ENCODE results near the gene BEST1. TPM values are rescaled to one million over a fixed set of nuclear protein-coding genes. Genes with fewer than 3 reads are reported as not detected.

Gene BEST1
- polyA plus RNA-seq, 1 donor from 2014 or later, result 6.4 TPM

DNA sequence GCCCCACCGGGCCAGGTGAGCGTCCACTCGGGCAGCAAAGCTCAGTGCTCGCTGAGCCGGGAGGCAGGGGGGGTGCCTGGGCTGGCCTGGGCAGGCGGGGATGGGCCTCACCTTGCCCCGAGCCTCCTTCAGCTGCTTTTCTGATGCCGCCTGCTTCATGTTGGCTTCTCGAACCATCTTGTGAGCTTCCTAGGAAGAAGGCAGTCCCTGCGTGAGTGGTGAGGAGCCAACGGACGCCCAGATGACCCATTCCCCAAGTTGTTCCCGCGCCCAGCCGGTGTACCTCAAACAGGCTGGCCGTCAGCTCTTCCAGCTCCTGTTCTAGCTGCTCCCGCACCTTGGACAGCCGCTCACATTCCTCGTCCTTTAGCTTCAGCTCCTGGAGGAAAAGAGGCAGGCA is 42.9 kb upstream of the BEST1 start:
- TF ChIP-seq, protein P1, sequence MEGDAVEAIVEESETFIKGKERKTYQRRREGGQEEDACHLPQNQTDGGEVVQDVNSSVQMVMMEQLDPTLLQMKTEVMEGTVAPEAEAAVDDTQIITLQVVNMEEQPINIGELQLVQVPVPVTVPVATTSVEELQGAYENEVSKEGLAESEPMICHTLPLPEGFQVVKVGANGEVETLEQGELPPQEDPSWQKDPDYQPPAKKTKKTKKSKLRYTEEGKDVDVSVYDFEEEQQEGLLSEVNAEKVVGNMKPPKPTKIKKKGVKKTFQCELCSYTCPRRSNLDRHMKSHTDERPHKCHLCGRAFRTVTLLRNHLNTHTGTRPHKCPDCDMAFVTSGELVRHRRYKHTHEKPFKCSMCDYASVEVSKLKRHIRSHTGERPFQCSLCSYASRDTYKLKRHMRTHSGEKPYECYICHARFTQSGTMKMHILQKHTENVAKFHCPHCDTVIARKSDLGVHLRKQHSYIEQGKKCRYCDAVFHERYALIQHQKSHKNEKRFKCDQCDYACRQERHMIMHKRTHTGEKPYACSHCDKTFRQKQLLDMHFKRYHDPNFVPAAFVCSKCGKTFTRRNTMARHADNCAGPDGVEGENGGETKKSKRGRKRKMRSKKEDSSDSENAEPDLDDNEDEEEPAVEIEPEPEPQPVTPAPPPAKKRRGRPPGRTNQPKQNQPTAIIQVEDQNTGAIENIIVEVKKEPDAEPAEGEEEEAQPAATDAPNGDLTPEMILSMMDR (IDR thresholded peaks at IDR 0.05; ENCODE audit: poor library complexity, severe bottlenecking), result no peak
- TF ChIP-seq RAD21 (conservative IDR thresholded peaks at IDR 0.05), result no peak
- TF ChIP-seq EP300 (conservative IDR thresholded peaks at IDR 0.05; ENCODE audit: poor library complexity, severe bottlenecking), result no peak
- TF ChIP-seq POLR2AphosphoS5 (IDR thresholded peaks at IDR 0.05), result no peak
- TF ChIP-seq MXI1 (conservative IDR thresholded peaks at IDR 0.05; ENCODE audit: poor library complexity, severe bottlenecking), result no peak
- TF ChIP-seq, protein P2, sequence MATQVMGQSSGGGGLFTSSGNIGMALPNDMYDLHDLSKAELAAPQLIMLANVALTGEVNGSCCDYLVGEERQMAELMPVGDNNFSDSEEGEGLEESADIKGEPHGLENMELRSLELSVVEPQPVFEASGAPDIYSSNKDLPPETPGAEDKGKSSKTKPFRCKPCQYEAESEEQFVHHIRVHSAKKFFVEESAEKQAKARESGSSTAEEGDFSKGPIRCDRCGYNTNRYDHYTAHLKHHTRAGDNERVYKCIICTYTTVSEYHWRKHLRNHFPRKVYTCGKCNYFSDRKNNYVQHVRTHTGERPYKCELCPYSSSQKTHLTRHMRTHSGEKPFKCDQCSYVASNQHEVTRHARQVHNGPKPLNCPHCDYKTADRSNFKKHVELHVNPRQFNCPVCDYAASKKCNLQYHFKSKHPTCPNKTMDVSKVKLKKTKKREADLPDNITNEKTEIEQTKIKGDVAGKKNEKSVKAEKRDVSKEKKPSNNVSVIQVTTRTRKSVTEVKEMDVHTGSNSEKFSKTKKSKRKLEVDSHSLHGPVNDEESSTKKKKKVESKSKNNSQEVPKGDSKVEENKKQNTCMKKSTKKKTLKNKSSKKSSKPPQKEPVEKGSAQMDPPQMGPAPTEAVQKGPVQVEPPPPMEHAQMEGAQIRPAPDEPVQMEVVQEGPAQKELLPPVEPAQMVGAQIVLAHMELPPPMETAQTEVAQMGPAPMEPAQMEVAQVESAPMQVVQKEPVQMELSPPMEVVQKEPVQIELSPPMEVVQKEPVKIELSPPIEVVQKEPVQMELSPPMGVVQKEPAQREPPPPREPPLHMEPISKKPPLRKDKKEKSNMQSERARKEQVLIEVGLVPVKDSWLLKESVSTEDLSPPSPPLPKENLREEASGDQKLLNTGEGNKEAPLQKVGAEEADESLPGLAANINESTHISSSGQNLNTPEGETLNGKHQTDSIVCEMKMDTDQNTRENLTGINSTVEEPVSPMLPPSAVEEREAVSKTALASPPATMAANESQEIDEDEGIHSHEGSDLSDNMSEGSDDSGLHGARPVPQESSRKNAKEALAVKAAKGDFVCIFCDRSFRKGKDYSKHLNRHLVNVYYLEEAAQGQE (IDR thresholded peaks at IDR 0.05; ENCODE audit: borderline replicate concordance), result no peak
- no peak for TF ChIP-seq TAF1 (IDR thresholded peaks at IDR 0.05; ENCODE audit: low read depth)
- no peak for TF ChIP-seq EZH2 (IDR thresholded peaks at IDR 0.05; ENCODE audit: borderline replicate concordance, insufficient read depth, low read length, poor library complexity, severe bottlenecking)
- TF ChIP-seq SMC3 (conservative IDR thresholded peaks at IDR 0.05; ENCODE audit: poor library complexity), result no peak
- Histone ChIP-seq H3K27me3 (ENCODE audit: insufficient read depth, low read depth, low read length) (no peaks in the 10 kb centered on the region), H3K9me3 (ENCODE audit: low read length) (no peaks in the 10 kb centered on the region), H2AFZ (ENCODE audit: low read depth, low read length) (no peak overlapping the region), H4K20me1 (ENCODE audit: insufficient read depth) (no peaks in the 10 kb centered on the region), H3K9me2 (ENCODE audit: insufficient read depth, low read length) (no peaks in the 10 kb centered on the region), H3K27ac (ENCODE audit: low read length) (no peak overlapping the region), H3K4me2 (ENCODE audit: low read length) (no peak overlapping the region), H3K79me2 (replicated peaks; ENCODE audit: insufficient read depth, low read length) (no peaks in the 10 kb centered on the region), H3K4me3 (ENCODE audit: low read length) (no peak overlapping the region), H3K36me3 (ENCODE audit: insufficient read depth, low read length) (no peaks in the 10 kb centered on the region), H3K9ac (ENCODE audit: low read length) (no peak overlapping the region), H3F3A (ENCODE audit: insufficient read depth, low read length, poor library complexity, severe bottlenecking) (no peaks in the 10 kb centered on the region)

DNA sequence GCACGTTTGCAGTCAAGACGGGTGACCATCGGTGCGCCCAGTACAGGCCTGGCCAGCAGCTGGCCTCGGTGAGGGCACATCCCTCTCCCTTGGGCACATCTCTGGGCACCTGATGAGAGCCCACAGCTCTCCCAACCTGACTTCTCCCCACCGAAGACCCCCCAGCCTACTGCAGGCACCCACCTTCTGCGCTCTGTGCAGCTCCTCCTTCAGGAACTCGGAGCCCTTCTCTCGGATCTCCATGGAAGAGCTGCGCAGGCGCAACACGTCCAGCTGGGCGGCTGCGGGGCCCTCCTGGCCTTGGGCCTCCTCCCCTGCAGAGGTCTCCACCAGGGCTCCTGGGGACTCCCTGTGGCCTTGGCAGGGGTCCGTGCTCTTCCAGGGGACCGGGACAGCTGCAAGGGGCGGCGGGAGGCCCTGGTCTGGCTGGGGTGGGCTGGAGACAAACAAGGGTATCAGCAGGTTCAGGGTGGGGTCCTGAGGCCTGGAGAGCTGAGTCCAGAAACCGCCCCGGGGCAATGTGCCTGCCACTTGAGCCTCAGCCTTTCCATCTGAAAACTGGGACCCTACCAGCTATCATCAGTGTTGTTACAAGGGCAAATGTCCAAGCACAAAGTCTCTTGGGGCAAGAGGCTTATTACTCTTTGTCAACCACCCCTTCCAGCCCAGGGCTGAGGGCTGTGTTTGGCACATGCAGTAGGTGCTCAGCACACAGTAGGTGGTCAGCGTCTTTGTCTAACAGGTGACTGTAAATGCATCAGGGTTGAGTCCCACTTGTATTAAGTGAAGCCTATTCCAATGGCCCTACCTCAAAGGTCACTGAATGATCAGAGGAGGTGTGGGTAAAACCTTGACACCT is 42.1 kb upstream of the BEST1 start:
- H3K9ac ChIP-seq (ENCODE audit: low read length), result no peak overlapping the region
- no peaks in the 10 kb centered on the region for H3K79me2 ChIP-seq (replicated peaks; ENCODE audit: insufficient read depth, low read length)
- no peak overlapping the region for H3K27ac ChIP-seq (ENCODE audit: low read length)
- H3K27me3 ChIP-seq (ENCODE audit: insufficient read depth, low read depth, low read length), result no peaks in the 10 kb centered on the region
- no peaks in the 10 kb centered on the region for H4K20me1 ChIP-seq (ENCODE audit: insufficient read depth)
- H3K9me3 ChIP-seq (ENCODE audit: low read length), result no peaks in the 10 kb centered on the region
- H3K9me2 ChIP-seq (ENCODE audit: insufficient read depth, low read length), result no peaks in the 10 kb centered on the region
- H3K4me3 ChIP-seq (ENCODE audit: low read length), result no peak overlapping the region
- no peaks in the 10 kb centered on the region for H3F3A ChIP-seq (ENCODE audit: insufficient read depth, low read length, poor library complexity, severe bottlenecking)
- H3K36me3 ChIP-seq (ENCODE audit: insufficient read depth, low read length), result no peaks in the 10 kb centered on the region
- no peak overlapping the region for H3K4me2 ChIP-seq (ENCODE audit: low read length)
- H2AFZ ChIP-seq (ENCODE audit: low read depth, low read length), result no peak overlapping the region
- TF ChIP-seq EZH2 (IDR thresholded peaks at IDR 0.05; ENCODE audit: borderline replicate concordance, insufficient read depth, low read length, poor library complexity, severe bottlenecking) (no peak), RAD21 (conservative IDR thresholded peaks at IDR 0.05) (no peak), SMC3 (conservative IDR thresholded peaks at IDR 0.05; ENCODE audit: poor library complexity) (no peak), EP300 (conservative IDR thresholded peaks at IDR 0.05; ENCODE audit: poor library complexity, severe bottlenecking) (no peak), POLR2AphosphoS5 (IDR thresholded peaks at IDR 0.05) (no peak)
- TF ChIP-seq, protein P1 (IDR thresholded peaks at IDR 0.05; ENCODE audit: poor library complexity, severe bottlenecking), result no peak
